H9 (cell line): ENCODE results near the gene ARHGAP15. TPM values are rescaled to one million over a fixed set of nuclear protein-coding genes. Genes with fewer than 3 reads are reported as not detected.

Experiments used
- DNase-seq: peaks from one replicate; pipeline ENCODE4 v3.0.0-alpha.2; 2017
- H2AFZ ChIP-seq: one replicate; pipeline ENCODE4 v1.6.1; 2013; ENCODE audit warnings: mild to moderate bottlenecking, low read length, control low read depth, moderate library complexity
- H2AK5ac ChIP-seq: 2 replicates; pipeline ENCODE4 v1.6.1; 2013; ENCODE audit warnings: low read length, control low read depth, mixed read lengths; ENCODE audit not compliant: insufficient read length
- H2BK120ac ChIP-seq: one replicate; pipeline ENCODE4 v1.6.1; 2013; ENCODE audit warnings: low read depth, mild to moderate bottlenecking, low read length, control low read depth, inconsistent platforms; ENCODE audit not compliant: poor library complexity, severe bottlenecking
- H2BK12ac ChIP-seq: 2 replicates; pipeline ENCODE4 v1.6.1; 2013; ENCODE audit warnings: low read length, control low read depth, mixed read lengths, low read depth; ENCODE audit not compliant: insufficient read length
- H2BK15ac ChIP-seq: 2 replicates; pipeline ENCODE4 v1.6.1; 2013; ENCODE audit warnings: low read depth, low read length, control low read depth
- H2BK20ac ChIP-seq: one replicate; pipeline ENCODE4 v1.6.1; 2013; ENCODE audit warnings: low read depth, mild to moderate bottlenecking, low read length, control low read depth, inconsistent platforms; ENCODE audit not compliant: poor library complexity, severe bottlenecking
- H2BK5ac ChIP-seq: 2 replicates; pipeline ENCODE4 v1.6.1; 2013; ENCODE audit warnings: low read length, control low read depth, mixed read lengths; ENCODE audit not compliant: insufficient read length
- H3K14ac ChIP-seq: 2 replicates; pipeline ENCODE4 v1.6.1; 2013; ENCODE audit warnings: low read length, control low read depth; ENCODE audit not compliant: insufficient read depth
- H3K18ac ChIP-seq: 2 replicates; pipeline ENCODE4 v1.6.1; 2013; ENCODE audit warnings: low read depth, mild to moderate bottlenecking, mixed read lengths, low read length, control low read depth; ENCODE audit not compliant: insufficient read length
- H3K23ac ChIP-seq: 2 replicates; pipeline ENCODE4 v1.6.1; 2013; ENCODE audit warnings: low read length, control low read depth, mixed read lengths, low read depth; ENCODE audit not compliant: insufficient read length
- H3K23me2 ChIP-seq: 2 replicates; pipeline ENCODE4 v1.6.1; 2013; ENCODE audit warnings: low read depth, mild to moderate bottlenecking, mixed read lengths, low read length, control low read depth; ENCODE audit not compliant: insufficient read length, poor library complexity, severe bottlenecking
- H3K27ac ChIP-seq: 2 replicates; pipeline ENCODE4 v1.5.1; 2013; ENCODE audit warnings: low read length, control low read depth, mixed read lengths, low read depth; ENCODE audit not compliant: insufficient read length
- H3K27me3 ChIP-seq: 2 replicates; pipeline ENCODE4 v1.6.1; 2013; ENCODE audit warnings: low read length, control low read depth, inconsistent platforms; ENCODE audit not compliant: insufficient read depth
- H3K4ac ChIP-seq: 2 replicates; pipeline ENCODE4 v1.6.1; 2013; ENCODE audit warnings: low read depth, mild to moderate bottlenecking, control low read depth, inconsistent platforms, low read length, moderate library complexity
- H3K4me1 ChIP-seq: 2 replicates; pipeline ENCODE4 v1.6.1; 2013; ENCODE audit warnings: low read length, control low read depth, inconsistent platforms; ENCODE audit not compliant: insufficient read depth
- H3K4me2 ChIP-seq: 2 replicates; pipeline ENCODE4 v1.6.1; 2013; ENCODE audit warnings: low read length, control low read depth, mixed read lengths; ENCODE audit not compliant: insufficient read length, insufficient read depth
- H3K56ac ChIP-seq: 2 replicates; pipeline ENCODE4 v1.6.1; 2013; ENCODE audit warnings: low read depth, mild to moderate bottlenecking, mixed read lengths, low read length, control low read depth; ENCODE audit not compliant: insufficient read length
- H3K79me1 ChIP-seq: 2 replicates; pipeline ENCODE4 v1.6.1; 2013; ENCODE audit warnings: low read depth, mild to moderate bottlenecking, moderate library complexity, low read length, control low read depth, inconsistent platforms; ENCODE audit not compliant: insufficient read depth, poor library complexity, severe bottlenecking
- H3K79me2 ChIP-seq: 2 replicates; pipeline ENCODE4 v1.6.1; 2013; ENCODE audit warnings: low read length, control low read depth, inconsistent platforms; ENCODE audit not compliant: insufficient read depth
- H3K9ac ChIP-seq: 2 replicates; pipeline ENCODE4 v1.6.1; 2013; ENCODE audit warnings: low read length, control low read depth, mixed read lengths; ENCODE audit not compliant: insufficient read length; ENCODE audit errors: extremely low read depth
- H3K9me3 ChIP-seq: one replicate; pipeline ENCODE4 v1.6.1; 2013; ENCODE audit warnings: low read depth, low read length, inconsistent platforms; ENCODE audit not compliant: control insufficient read depth
- H3T11ph ChIP-seq: one replicate; pipeline ENCODE4 v1.6.1; 2013; ENCODE audit warnings: mild to moderate bottlenecking, low read length, control low read depth, inconsistent platforms
- H4K20me1 ChIP-seq: one replicate; pipeline ENCODE4 v1.6.1; 2013; ENCODE audit not compliant: control insufficient read depth, insufficient read length, insufficient read depth
- H4K5ac ChIP-seq: 2 replicates; pipeline ENCODE4 v1.6.1; 2013; ENCODE audit warnings: low read depth, mild to moderate bottlenecking, mixed read lengths, low read length, control low read depth; ENCODE audit not compliant: insufficient read length
- H4K8ac ChIP-seq: replicated peaks from 2 replicates; pipeline ENCODE4 v1.6.1; 2013; ENCODE audit warnings: low read length, control low read depth, mixed read lengths, low read depth; ENCODE audit not compliant: insufficient read length
- H4K91ac ChIP-seq: 2 replicates; pipeline ENCODE4 v1.6.1; 2013; ENCODE audit warnings: low read depth, mild to moderate bottlenecking, moderate library complexity, mixed read lengths, low read length, control low read depth; ENCODE audit not compliant: insufficient read length
- H3K27ac Mint-ChIP-seq, 3 experiments: 2 replicates in 2 of 3; 3 replicates in 1 of 3; pipeline ENCODE4 v1.8.0; 2020 to 2021; ENCODE audit warnings: mixed read lengths in 3 of 3, mild to moderate bottlenecking in 1 of 3, moderate library complexity in 1 of 3
- H3K27me3 Mint-ChIP-seq: 2 replicates; pipeline ENCODE4 v1.8.0; 2021; ENCODE audit warnings: low read depth, mild to moderate bottlenecking, moderate library complexity, mixed read lengths
- H3K36me3 Mint-ChIP-seq, 3 experiments: 2 replicates in 2 of 3; 3 replicates in 1 of 3; pipeline ENCODE4 v1.8.0; 2020 to 2021; ENCODE audit warnings: low read depth in 3 of 3, mixed read lengths in 3 of 3; ENCODE audit not compliant: insufficient read depth in 1 of 3
- H3K4me1 Mint-ChIP-seq, 2 experiments: 2 replicates each; pipeline ENCODE4 v1.8.0; 2020; ENCODE audit warnings: mixed read lengths in 2 of 2
- H3K4me3 Mint-ChIP-seq, 2 experiments: 2 replicates in 1 of 2; 3 replicates in 1 of 2; pipeline ENCODE4 v1.8.0; 2020 to 2021; ENCODE audit warnings: mild to moderate bottlenecking in 2 of 2, mixed read lengths in 2 of 2, moderate library complexity in 1 of 2
- H3K9me3 Mint-ChIP-seq, 2 experiments: 2 replicates in 1 of 2; 3 replicates in 1 of 2; pipeline ENCODE4 v1.8.0; 2020; ENCODE audit warnings: mild to moderate bottlenecking in 2 of 2, mixed read lengths in 2 of 2, moderate library complexity in 1 of 2
- total RNA-seq: library from RNA; stranded (reverse); gene quantifications from 2 replicates; pipeline ENCODE4 v1.2.1, GENCODE V29; 2021
- TF ChIP-seq, protein P1 (sequence below): fragments of 200-600 bp; sonication (generic); conservative IDR thresholded peaks from 3 replicates; pipeline ENCODE4 v1.8.0; 2021; ENCODE audit warnings: antibody characterized with exemption, mild to moderate bottlenecking

The ARHGAP15 gene
- total RNA-seq, 1 experiment from 2014 or later, result not detected

- no peak overlapping the region for H2AK5ac ChIP-seq
- no peaks in the 10 kb centered on the region for H3K36me3 Mint-ChIP-seq
- H3K4ac ChIP-seq, result no peak overlapping the region
- H3K18ac ChIP-seq, result no peak overlapping the region
- H3K9me3 Mint-ChIP-seq, result no peaks in the 10 kb centered on the region
- no peaks in the 10 kb centered on the region for H3K4me1 ChIP-seq
- H3K4me3 Mint-ChIP-seq, result no peak overlapping the region
- H3K56ac ChIP-seq, result no peak overlapping the region
- no peak overlapping the region for H3K14ac ChIP-seq
- no peak overlapping the region for H3K9ac ChIP-seq
- H4K8ac ChIP-seq, result no peak overlapping the region
- DNase-seq, result no peak
- no peak overlapping the region for H3K23ac ChIP-seq
- no peak overlapping the region for H3T11ph ChIP-seq
- no peak overlapping the region; a peak in 1 of 7 replicates for H3K27ac Mint-ChIP-seq
- H3K79me2 ChIP-seq, result no peaks in the 10 kb centered on the region
- no peak overlapping the region for H2BK12ac ChIP-seq
- H3K79me1 ChIP-seq, result no peaks in the 10 kb centered on the region
- no peak overlapping the region for H2BK5ac ChIP-seq
- no peak overlapping the region for H4K5ac ChIP-seq
- no peaks in the 10 kb centered on the region for H4K20me1 ChIP-seq
- H3K9me3 ChIP-seq, result no peaks in the 10 kb centered on the region
- H2BK120ac ChIP-seq, result no peak overlapping the region
- H3K27me3 ChIP-seq, result no peaks in the 10 kb centered on the region
- no peak overlapping the region for H3K27ac ChIP-seq
- no peak overlapping the region for H3K4me2 ChIP-seq
- no peaks in the 10 kb centered on the region for H3K23me2 ChIP-seq
- H2AFZ ChIP-seq, result no peak overlapping the region
- TF ChIP-seq, protein P1, sequence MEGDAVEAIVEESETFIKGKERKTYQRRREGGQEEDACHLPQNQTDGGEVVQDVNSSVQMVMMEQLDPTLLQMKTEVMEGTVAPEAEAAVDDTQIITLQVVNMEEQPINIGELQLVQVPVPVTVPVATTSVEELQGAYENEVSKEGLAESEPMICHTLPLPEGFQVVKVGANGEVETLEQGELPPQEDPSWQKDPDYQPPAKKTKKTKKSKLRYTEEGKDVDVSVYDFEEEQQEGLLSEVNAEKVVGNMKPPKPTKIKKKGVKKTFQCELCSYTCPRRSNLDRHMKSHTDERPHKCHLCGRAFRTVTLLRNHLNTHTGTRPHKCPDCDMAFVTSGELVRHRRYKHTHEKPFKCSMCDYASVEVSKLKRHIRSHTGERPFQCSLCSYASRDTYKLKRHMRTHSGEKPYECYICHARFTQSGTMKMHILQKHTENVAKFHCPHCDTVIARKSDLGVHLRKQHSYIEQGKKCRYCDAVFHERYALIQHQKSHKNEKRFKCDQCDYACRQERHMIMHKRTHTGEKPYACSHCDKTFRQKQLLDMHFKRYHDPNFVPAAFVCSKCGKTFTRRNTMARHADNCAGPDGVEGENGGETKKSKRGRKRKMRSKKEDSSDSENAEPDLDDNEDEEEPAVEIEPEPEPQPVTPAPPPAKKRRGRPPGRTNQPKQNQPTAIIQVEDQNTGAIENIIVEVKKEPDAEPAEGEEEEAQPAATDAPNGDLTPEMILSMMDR, result no peak
- no peak overlapping the region for H2BK20ac ChIP-seq
- peaks cover 8 to 14% of the 10 kb centered on the region in 2 experiments for H3K4me1 Mint-ChIP-seq
- H4K91ac ChIP-seq, result no peak overlapping the region
- no peaks in the 10 kb centered on the region for H3K27me3 Mint-ChIP-seq
- H2BK15ac ChIP-seq, result no peak overlapping the region
Measured at GRCh38 chr2:143255899-143256298, 126.7 kb downstream of the ARHGAP15 start.
